ENCODE results near the gene CHSY1.

Gene CHSY1

DNA sequence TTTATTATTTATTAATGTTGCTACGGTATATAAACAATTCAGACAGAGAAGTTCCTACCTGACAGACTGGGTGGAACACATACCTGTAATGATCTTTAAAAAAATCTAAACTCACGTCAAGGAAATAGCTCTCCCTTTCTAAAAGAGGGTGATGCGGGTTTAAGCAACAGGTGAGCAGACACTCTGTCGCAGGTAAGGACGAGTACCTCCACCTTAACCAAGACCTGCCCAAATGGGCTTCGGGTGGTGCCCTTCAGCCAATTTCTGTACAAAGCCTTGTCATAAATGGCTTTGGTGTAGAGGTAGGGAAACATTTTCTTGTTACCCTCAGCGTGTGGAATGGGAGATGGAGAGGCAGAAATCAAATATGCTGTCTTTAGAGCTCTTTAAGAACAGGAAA lies 67.0 kb downstream of the CHSY1 start:
- H2BK5ac ChIP-seq (ENCODE audit: low read depth, low read length, poor library complexity), result no peak overlapping the region
- no peak overlapping the region for H4K8ac ChIP-seq (ENCODE audit: low read depth, low read length)
- H3K36me3 ChIP-seq (ENCODE audit: control insufficient read depth in 1 of 2, insufficient read depth in 2 of 2, low read length in 2 of 2), result peaks cover 2 to 4% of the 10 kb centered on the region in 2 experiments
- H3K4me1 ChIP-seq (ENCODE audit: control insufficient read depth in 1 of 2, insufficient read depth in 2 of 2, low read length in 2 of 2), result peaks cover 7 to 9% of the 10 kb centered on the region in 2 experiments
- peak; percentile 87 to 92 for DNase-seq
- no peak overlapping the region for H4K91ac ChIP-seq (ENCODE audit: low read depth, low read length)
- H3K4me3 ChIP-seq (ENCODE audit: low read depth, low read length), result no peak overlapping the region
- no peak overlapping the region for H3K18ac ChIP-seq (ENCODE audit: low read length)
- H2AK5ac ChIP-seq (ENCODE audit: low read length), result no peak overlapping the region
- H3K14ac ChIP-seq (ENCODE audit: low read length), result no peak overlapping the region
- H3K79me2 ChIP-seq (ENCODE audit: control insufficient read depth, insufficient read depth, low read length, poor library complexity), result peaks cover 2% of the 10 kb centered on the region
- no peak overlapping the region for H3K27ac ChIP-seq (ENCODE audit: low read depth, low read length)
- WGBS (ENCODE audit: extremely low coverage, insufficient coverage, insufficient read length), result no CpG with 5 or more reads among the region's 7 CpGs
- no peak overlapping the region for H3K4ac ChIP-seq (ENCODE audit: low read depth, low read length)
- H3K79me1 ChIP-seq (ENCODE audit: low read length), result peaks cover 3% of the 10 kb centered on the region
- H3K4me2 ChIP-seq (ENCODE audit: low read length), result no peak overlapping the region
- no peak overlapping the region for H2AFZ ChIP-seq (ENCODE audit: insufficient read depth, low read length, poor library complexity)
- no peaks in the 10 kb centered on the region for H3K9me3 ChIP-seq (ENCODE audit: insufficient read depth, low read depth, low read length)
- no peak overlapping the region for H2BK120ac ChIP-seq (ENCODE audit: insufficient read depth, low read length, poor library complexity)
- H3K27me3 ChIP-seq (ENCODE audit: insufficient read depth, low read length), result no peaks in the 10 kb centered on the region
- H2BK12ac ChIP-seq (ENCODE audit: low read length), result no peak overlapping the region
- no peak overlapping the region for H4K12ac ChIP-seq (ENCODE audit: low read depth, low read length)
- no peak overlapping the region for H3K9ac ChIP-seq (ENCODE audit: low read length)
- no peak overlapping the region for H3K23ac ChIP-seq (ENCODE audit: low read length)

DNA sequence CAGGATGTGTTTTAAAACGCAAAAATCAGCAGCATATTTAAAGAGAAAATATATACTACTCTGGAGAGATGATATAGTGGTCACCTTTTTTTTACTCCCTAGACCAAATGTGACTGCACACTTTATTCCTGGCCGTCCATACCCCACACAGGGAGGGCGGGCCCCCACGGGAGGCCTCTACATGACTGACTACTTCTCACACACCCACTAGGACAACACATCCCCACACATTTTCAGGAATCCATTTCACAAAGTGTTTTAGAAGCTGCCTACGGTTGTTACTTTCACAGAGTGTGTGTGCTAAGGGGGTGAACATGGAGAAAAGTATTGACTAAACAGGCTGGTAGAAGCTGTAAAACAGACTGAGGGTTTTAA lies 67.9 kb downstream of the CHSY1 start:
- no peaks in the 10 kb centered on the region for H3K79me2 ChIP-seq (ENCODE audit: control insufficient read depth, insufficient read depth, low read length, poor library complexity)
- H3K27me3 ChIP-seq (ENCODE audit: insufficient read depth, low read length), result no peaks in the 10 kb centered on the region
- no peak overlapping the region for H2BK120ac ChIP-seq (ENCODE audit: insufficient read depth, low read length, poor library complexity)
- H2AK5ac ChIP-seq (ENCODE audit: low read length), result no peak overlapping the region
- H2BK12ac ChIP-seq (ENCODE audit: low read length), result no peak overlapping the region
- no peak overlapping the region for H4K91ac ChIP-seq (ENCODE audit: low read depth, low read length)
- H3K4ac ChIP-seq (ENCODE audit: low read depth, low read length), result no peak overlapping the region
- H3K18ac ChIP-seq (ENCODE audit: low read length), result no peak overlapping the region
- no peak overlapping the region for H4K12ac ChIP-seq (ENCODE audit: low read depth, low read length)
- H3K4me1 ChIP-seq (ENCODE audit: control insufficient read depth in 1 of 2, insufficient read depth in 2 of 2, low read length in 2 of 2), result peaks cover 4 to 10% of the 10 kb centered on the region in 2 experiments
- peak in 1 of 2 donors; percentile 27 for DNase-seq
- peaks cover 2 to 4% of the 10 kb centered on the region in 2 experiments for H3K36me3 ChIP-seq (ENCODE audit: control insufficient read depth in 1 of 2, insufficient read depth in 2 of 2, low read length in 2 of 2)
- no CpG with 5 or more reads among the region's 5 CpGs for WGBS (ENCODE audit: extremely low coverage, insufficient coverage, insufficient read length)
- H2AFZ ChIP-seq (ENCODE audit: insufficient read depth, low read length, poor library complexity), result no peak overlapping the region
- H2BK5ac ChIP-seq (ENCODE audit: low read depth, low read length, poor library complexity), result no peak overlapping the region
- no peaks in the 10 kb centered on the region for H3K9me3 ChIP-seq (ENCODE audit: insufficient read depth, low read depth, low read length)
- no peak overlapping the region for H3K4me3 ChIP-seq (ENCODE audit: low read depth, low read length)
- peaks cover 3% of the 10 kb centered on the region for H3K79me1 ChIP-seq (ENCODE audit: low read length)
- no peak overlapping the region for H3K14ac ChIP-seq (ENCODE audit: low read length)
- H3K4me2 ChIP-seq (ENCODE audit: low read length), result no peak overlapping the region
- H3K23ac ChIP-seq (ENCODE audit: low read length), result no peak overlapping the region
- no peak overlapping the region for H3K9ac ChIP-seq (ENCODE audit: low read length)
- H4K8ac ChIP-seq (ENCODE audit: low read depth, low read length), result no peak overlapping the region
- H3K27ac ChIP-seq (ENCODE audit: low read depth, low read length), result no peak overlapping the region

DNA sequence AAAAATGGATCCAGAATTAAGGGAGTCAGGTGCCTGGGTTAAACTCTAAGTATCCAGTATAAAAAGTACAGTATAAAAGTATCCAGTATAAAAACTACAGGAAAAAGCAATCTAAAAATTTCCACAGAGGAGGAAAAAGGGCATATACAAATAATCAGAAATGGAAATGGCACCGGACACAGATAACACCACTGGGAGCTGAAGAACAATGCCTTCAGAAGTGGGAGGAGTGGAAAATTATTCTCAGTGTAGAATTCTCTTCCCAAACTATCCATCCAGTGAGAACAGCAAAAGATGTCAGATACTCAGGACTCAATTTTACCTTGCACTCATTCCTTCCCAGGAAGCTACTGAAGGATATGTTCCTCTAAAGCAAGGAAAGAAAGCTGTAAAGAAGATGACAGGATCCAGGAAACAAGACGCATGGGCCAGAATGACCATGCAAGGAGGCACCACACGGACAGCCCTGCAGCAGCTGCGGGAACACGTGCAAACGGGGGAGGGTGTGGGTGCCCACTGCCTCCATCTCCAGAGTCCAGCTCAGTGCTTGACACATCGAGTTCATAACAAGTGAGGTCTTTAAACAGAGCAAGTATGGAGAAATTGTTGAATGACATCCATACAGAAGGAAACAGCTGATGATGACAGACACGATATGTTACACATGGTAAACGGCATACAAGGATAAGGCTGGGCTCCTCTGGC lies 68.5 kb downstream of the CHSY1 start:
- Histone ChIP-seq H3K4me1 (ENCODE audit: control insufficient read depth in 1 of 2, insufficient read depth in 2 of 2, low read length in 2 of 2) (peaks cover 5 to 7% of the 10 kb centered on the region in 2 experiments), H2AK5ac (ENCODE audit: low read length) (no peak overlapping the region), H3K79me1 (ENCODE audit: low read length) (peaks cover 3% of the 10 kb centered on the region), H3K9me3 (ENCODE audit: insufficient read depth, low read depth, low read length) (peaks cover under 1% of the 10 kb centered on the region), H3K14ac (ENCODE audit: low read length) (no peak overlapping the region), H4K12ac (ENCODE audit: low read depth, low read length) (no peak overlapping the region), H4K8ac (ENCODE audit: low read depth, low read length) (no peak overlapping the region), H3K18ac (ENCODE audit: low read length) (no peak overlapping the region), H3K4me2 (ENCODE audit: low read length) (no peak overlapping the region), H3K4ac (ENCODE audit: low read depth, low read length) (no peak overlapping the region), H3K4me3 (ENCODE audit: low read depth, low read length) (no peak overlapping the region), H2BK120ac (ENCODE audit: insufficient read depth, low read length, poor library complexity) (no peak overlapping the region), H2BK5ac (ENCODE audit: low read depth, low read length, poor library complexity) (no peak overlapping the region), H3K23ac (ENCODE audit: low read length) (no peak overlapping the region), H2AFZ (ENCODE audit: insufficient read depth, low read length, poor library complexity) (no peak overlapping the region), H4K91ac (ENCODE audit: low read depth, low read length) (no peak overlapping the region), H3K9ac (ENCODE audit: low read length) (no peak overlapping the region), H2BK12ac (ENCODE audit: low read length) (no peak overlapping the region), H3K27ac (ENCODE audit: low read depth, low read length) (no peak overlapping the region), H3K79me2 (ENCODE audit: control insufficient read depth, insufficient read depth, low read length, poor library complexity) (no peaks in the 10 kb centered on the region), H3K27me3 (ENCODE audit: insufficient read depth, low read length) (no peaks in the 10 kb centered on the region), H3K36me3 (ENCODE audit: control insufficient read depth in 1 of 2, insufficient read depth in 2 of 2, low read length in 2 of 2) (peaks cover 5 to 6% of the 10 kb centered on the region in 2 experiments)
- peak; percentile 70 to 75 for DNase-seq
- WGBS (ENCODE audit: extremely low coverage, insufficient coverage, insufficient read length), result no CpG with 5 or more reads among the region's 9 CpGs

DNA sequence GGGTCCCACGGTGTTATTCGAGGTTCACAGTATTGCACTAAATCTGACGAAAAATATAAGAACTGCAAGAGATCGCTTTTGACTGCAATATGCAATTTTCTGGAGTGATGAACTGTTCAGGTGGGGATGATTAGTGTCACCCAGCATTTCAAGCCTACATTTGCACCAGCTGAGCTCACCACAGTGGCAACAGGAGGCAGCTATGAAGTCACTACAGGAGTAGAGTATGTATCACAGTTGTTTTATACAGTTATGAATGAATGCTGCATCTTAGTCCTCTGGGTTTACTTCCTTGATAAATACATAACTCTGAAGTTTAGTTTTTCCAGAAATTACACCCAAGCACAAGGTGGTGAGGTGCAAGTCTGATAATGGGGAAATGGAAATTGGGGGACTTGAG lies 69.6 kb downstream of the CHSY1 start:
- H3K27me3 ChIP-seq (ENCODE audit: insufficient read depth, low read length), result no peaks in the 10 kb centered on the region
- no peak for DNase-seq
- no peak overlapping the region for H4K8ac ChIP-seq (ENCODE audit: low read depth, low read length)
- no peak overlapping the region for H2BK5ac ChIP-seq (ENCODE audit: low read depth, low read length, poor library complexity)
- H3K79me1 ChIP-seq (ENCODE audit: low read length), result peaks cover 3% of the 10 kb centered on the region
- H3K27ac ChIP-seq (ENCODE audit: low read depth, low read length), result no peak overlapping the region
- H2AFZ ChIP-seq (ENCODE audit: insufficient read depth, low read length, poor library complexity), result no peak overlapping the region
- H2BK120ac ChIP-seq (ENCODE audit: insufficient read depth, low read length, poor library complexity), result no peak overlapping the region
- no peak overlapping the region for H4K12ac ChIP-seq (ENCODE audit: low read depth, low read length)
- no peak overlapping the region for H3K9ac ChIP-seq (ENCODE audit: low read length)
- H4K91ac ChIP-seq (ENCODE audit: low read depth, low read length), result no peak overlapping the region
- no peak overlapping the region for H3K4me2 ChIP-seq (ENCODE audit: low read length)
- H2AK5ac ChIP-seq (ENCODE audit: low read length), result no peak overlapping the region
- H3K14ac ChIP-seq (ENCODE audit: low read length), result no peak overlapping the region
- H3K23ac ChIP-seq (ENCODE audit: low read length), result no peak overlapping the region
- no peak overlapping the region for H3K4ac ChIP-seq (ENCODE audit: low read depth, low read length)
- no CpG with 5 or more reads among the region's 4 CpGs for WGBS (ENCODE audit: extremely low coverage, insufficient coverage, insufficient read length)
- peaks cover 7 to 14% of the 10 kb centered on the region in 2 experiments for H3K36me3 ChIP-seq (ENCODE audit: control insufficient read depth in 1 of 2, insufficient read depth in 2 of 2, low read length in 2 of 2)
- H3K4me3 ChIP-seq (ENCODE audit: low read depth, low read length), result no peak overlapping the region
- no peak overlapping the region for H3K18ac ChIP-seq (ENCODE audit: low read length)
- peaks cover 10 to 11% of the 10 kb centered on the region in 2 experiments for H3K4me1 ChIP-seq (ENCODE audit: control insufficient read depth in 1 of 2, insufficient read depth in 2 of 2, low read length in 2 of 2)
- H3K9me3 ChIP-seq (ENCODE audit: insufficient read depth, low read depth, low read length), result peaks cover 3% of the 10 kb centered on the region
- H3K79me2 ChIP-seq (ENCODE audit: control insufficient read depth, insufficient read depth, low read length, poor library complexity), result no peaks in the 10 kb centered on the region
- H2BK12ac ChIP-seq (ENCODE audit: low read length), result no peak overlapping the region

All from trophoblast cell (in vitro differentiated cells and primary cell).